Stimulated activated naive B cell treated with anti-CD40 and anti-IgM and Interleukin-4, amounts not matched to agents 10 μg/mL and 1 μg/mL and 100 μg/mL, for 72 hours (primary cell): ENCODE data around the gene MOCOS.

Source experiments
- ATAC-seq, 2 donors: fragments of 150-1000 bp; cut with Tn5 transposase; replicated peaks; 2 replicates each; pipeline ENCODE4 v1.10.0; 2021; ENCODE audit warnings: moderate library complexity in 1 of 2
- DNase-seq: peaks from one replicate; pipeline ENCODE4 v3.0.0; 2021
- H3K27ac Mint-ChIP-seq: one replicate; pipeline ENCODE4 v1.8.0; 2022; ENCODE audit warnings: mild to moderate bottlenecking, mixed read lengths
- H3K27me3 Mint-ChIP-seq, 2 donors: one replicate each; pipeline ENCODE4 v1.8.0; 2022; ENCODE audit warnings: mixed read lengths in 2 of 2
- H3K36me3 Mint-ChIP-seq, 2 donors: one replicate each; pipeline ENCODE4 v1.8.0; 2022; ENCODE audit warnings: mixed read lengths in 2 of 2, mild to moderate bottlenecking in 1 of 2
- H3K4me1 Mint-ChIP-seq, 2 donors: one replicate each; pipeline ENCODE4 v1.8.0; 2022; ENCODE audit warnings: mixed read lengths in 2 of 2, mild to moderate bottlenecking in 1 of 2
- H3K4me3 Mint-ChIP-seq, 2 donors: one replicate each; pipeline ENCODE4 v1.8.0; 2022; ENCODE audit warnings: mild to moderate bottlenecking in 2 of 2, mixed read lengths in 2 of 2, moderate library complexity in 1 of 2
- H3K9me3 Mint-ChIP-seq, 2 donors: one replicate each; pipeline ENCODE4 v1.8.0; 2022; ENCODE audit warnings: mixed read lengths in 2 of 2, mild to moderate bottlenecking in 1 of 2

MOCOS gene

DNA sequence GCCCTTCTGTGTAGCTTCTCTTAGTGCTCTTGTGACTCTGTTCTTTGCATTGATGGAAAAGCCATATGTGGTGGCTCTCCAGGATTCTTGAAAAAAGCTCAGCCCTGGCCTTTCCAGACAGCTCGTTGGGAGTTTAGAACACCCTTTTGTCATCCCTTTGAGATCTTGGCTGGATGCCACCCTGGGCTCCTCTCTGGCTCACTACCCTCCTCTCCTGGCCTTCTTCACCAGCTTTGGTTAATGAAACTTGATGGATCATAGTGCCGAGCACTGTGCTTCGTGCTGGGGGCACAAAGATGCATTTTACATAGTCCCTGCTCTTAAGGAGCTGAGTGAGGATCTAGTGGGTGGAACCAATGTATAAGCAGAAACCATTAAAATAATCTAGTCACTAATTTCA lies 94.6 kb downstream of the MOCOS start:
- Mint-ChIP-seq H3K9me3 (no peaks in the 10 kb centered on the region), H3K4me1 (no peaks in the 10 kb centered on the region), H3K36me3 (no peaks in the 10 kb centered on the region), H3K27me3 (peaks cover 11 to 16% of the 10 kb centered on the region in 2 donors), H3K27ac (no peak overlapping the region), H3K4me3 (no peak overlapping the region)
- ATAC-seq (no peak), DNase-seq (no peak)

DNA sequence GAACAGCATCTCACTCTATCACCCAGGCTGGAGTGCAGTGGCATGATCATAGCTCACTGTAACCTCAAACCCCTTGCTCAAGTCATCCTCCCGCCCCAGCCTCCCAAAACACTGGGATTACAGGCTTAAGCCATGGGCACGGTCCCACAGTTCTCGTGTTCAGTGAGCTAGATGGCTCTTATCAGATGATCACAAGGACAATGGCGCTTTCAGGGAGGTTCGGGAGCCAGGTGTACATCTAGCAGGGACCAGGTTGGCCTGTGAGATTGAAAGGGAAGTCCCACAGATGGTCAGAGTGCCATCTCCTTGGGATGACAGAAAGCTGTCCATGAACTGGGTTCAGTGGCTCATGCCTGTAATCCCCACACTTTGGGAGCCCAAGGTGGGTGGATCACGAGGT lies 96.2 kb downstream of the MOCOS start:
- H3K36me3 Mint-ChIP-seq, result no peaks in the 10 kb centered on the region
- H3K4me1 Mint-ChIP-seq, result no peaks in the 10 kb centered on the region

DNA sequence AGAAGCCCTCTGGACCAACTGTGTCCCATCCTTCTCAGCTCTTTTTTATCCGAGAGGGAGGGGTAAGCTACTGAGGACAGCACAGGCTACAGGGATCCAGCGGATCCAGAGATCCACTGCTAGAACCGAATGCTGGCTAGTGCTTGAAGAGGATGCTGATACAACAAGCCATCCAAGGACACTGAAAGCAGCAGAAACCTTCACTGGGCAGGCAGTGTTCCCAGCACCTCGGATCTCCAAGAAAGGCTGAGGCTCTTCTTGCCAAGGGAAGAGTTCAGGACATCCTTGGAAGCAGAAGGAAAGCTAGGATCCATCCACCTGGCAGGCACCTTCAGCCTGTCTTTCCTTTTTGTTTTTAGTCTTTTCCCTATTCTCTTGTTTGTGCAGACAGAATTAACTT lies 97.0 kb downstream of the MOCOS start:
- no peaks in the 10 kb centered on the region for H3K4me1 Mint-ChIP-seq
- DNase-seq, result no peak
- H3K36me3 Mint-ChIP-seq, result no peaks in the 10 kb centered on the region
- H3K9me3 Mint-ChIP-seq, result peaks cover 3 to 7% of the 10 kb centered on the region in 2 donors
- no peak overlapping the region for H3K27ac Mint-ChIP-seq
- no peak overlapping the region for H3K4me3 Mint-ChIP-seq
- H3K27me3 Mint-ChIP-seq, result peaks cover 23 to 25% of the 10 kb centered on the region in 2 donors
- ATAC-seq, result no peak

More for the DNA sequence above, 96.2 kb downstream of the MOCOS start:
- Mint-ChIP-seq H3K27ac (no peak overlapping the region), H3K27me3 (peaks cover 19% of the 10 kb centered on the region in 2 donors), H3K9me3 (peaks cover 0 to 3% of the 10 kb centered on the region in 2 donors), H3K4me3 (no peak overlapping the region)
- ATAC-seq (no peak), DNase-seq (no peak)

DNA sequence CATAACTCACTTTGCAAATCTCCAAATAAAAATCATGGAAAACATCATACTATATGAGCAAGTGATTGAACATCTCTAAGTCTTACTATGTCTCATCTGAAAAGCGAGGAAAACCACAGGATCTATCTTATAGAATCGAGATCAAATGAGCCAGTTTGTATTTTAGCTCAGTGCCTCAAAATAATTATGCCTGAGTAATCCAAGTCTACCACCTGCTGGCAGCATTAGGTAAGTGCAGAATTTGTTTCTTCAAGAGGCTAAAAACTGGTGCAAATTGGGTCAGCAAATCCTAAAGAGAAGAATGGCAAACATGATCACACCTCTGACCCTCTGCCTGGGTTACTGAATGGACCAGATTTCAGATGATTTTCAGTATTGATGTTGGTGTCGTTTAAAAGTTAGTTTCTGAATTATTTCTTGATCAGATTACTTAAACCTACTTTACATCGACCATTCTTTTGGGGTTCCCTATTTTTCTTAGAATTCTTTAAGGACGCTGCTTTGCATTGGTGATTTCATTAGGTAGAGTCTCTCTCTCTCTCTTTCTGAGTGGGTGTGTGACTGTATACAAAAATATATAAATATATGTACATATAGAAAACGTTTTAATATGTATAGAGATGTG lies 97.5 kb downstream of the MOCOS start:
- ATAC-seq, result peak; percentile 34 to 43
- H3K4me1 Mint-ChIP-seq, result no peaks in the 10 kb centered on the region

DNA sequence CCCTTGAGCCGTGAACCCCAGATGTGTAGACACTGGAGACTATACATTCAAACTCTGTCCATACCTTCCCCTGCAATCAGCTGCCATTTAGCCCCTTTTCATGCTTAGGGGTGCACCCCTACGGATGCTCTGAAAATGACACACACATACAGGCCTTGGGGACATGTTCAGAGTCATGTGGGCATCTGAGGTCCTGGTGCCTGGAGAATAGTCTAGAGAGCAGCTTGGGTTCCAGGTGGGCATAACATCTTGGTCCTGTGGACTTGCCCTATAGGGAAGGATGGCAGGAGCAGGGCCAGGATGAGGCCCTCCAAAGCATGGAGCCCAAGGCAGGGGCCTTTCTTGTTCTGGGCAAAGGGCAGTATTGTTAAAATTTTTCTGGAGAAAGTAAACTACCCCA lies 100.4 kb downstream of the MOCOS start:
- Mint-ChIP-seq H3K9me3 (peaks cover 3 to 7% of the 10 kb centered on the region in 2 donors), H3K36me3 (no peaks in the 10 kb centered on the region), H3K27me3 (peaks cover 26 to 27% of the 10 kb centered on the region in 2 donors), H3K4me1 (no peaks in the 10 kb centered on the region), H3K4me3 (no peak overlapping the region), H3K27ac (no peak overlapping the region)
- DNase-seq (no peak), ATAC-seq (no peak)

More for the DNA sequence above, 97.5 kb downstream of the MOCOS start:
- Mint-ChIP-seq H3K36me3 (no peaks in the 10 kb centered on the region), H3K27ac (no peak overlapping the region), H3K4me3 (no peak overlapping the region), H3K9me3 (peaks cover 3 to 7% of the 10 kb centered on the region in 2 donors), H3K27me3 (peaks cover 23 to 28% of the 10 kb centered on the region in 2 donors)
- DNase-seq, result peak; percentile 17

DNA sequence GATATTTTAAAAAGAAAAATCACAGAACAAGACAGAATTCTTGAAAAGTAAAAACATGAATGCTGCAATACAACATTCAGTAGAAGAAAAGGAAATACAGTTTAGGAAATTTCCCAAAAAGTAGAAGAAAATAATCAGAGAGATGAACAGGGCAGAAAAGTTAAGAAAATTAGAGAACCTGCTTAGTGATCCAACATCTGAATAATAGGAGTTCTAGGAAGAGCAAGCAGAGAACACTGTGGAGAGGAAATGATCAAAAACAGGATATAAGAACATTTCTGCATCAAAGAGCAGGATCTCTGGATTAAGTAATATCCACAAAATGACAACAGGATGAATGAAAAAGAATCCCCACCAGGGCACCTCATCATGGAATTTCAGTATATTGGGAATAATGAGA lies 101.4 kb downstream of the MOCOS start:
- Mint-ChIP-seq H3K9me3 (peaks cover 3 to 7% of the 10 kb centered on the region in 2 donors), H3K4me3 (no peak overlapping the region), H3K36me3 (no peaks in the 10 kb centered on the region), H3K27ac (no peak overlapping the region), H3K4me1 (no peaks in the 10 kb centered on the region), H3K27me3 (peaks cover 26 to 27% of the 10 kb centered on the region in 2 donors)
- no peak for DNase-seq
- ATAC-seq, result no peak

DNA sequence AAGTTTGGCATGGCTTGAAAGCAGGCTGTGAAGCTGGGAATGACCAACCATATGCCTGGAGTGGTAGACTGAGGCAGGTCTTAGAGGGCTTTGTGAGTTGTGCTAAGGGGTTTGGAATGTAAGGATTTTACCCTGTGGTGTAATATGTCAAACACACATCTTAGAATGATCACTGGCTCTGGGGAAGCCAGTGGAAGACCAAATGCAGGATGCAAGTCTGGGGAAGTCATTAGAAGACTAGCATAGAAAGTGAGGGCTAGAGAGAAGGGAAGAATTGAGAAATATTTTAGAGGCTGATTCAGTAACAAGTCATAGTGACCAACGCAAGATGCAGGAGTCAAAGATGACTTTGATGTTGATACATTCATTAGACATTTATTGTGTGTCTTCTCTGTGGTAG lies 106.7 kb downstream of the MOCOS start:
- ATAC-seq (no peak), DNase-seq (no peak)
- Mint-ChIP-seq H3K9me3 (no peaks in the 10 kb centered on the region), H3K27me3 (peaks cover 12 to 20% of the 10 kb centered on the region in 2 donors), H3K4me1 (no peaks in the 10 kb centered on the region), H3K36me3 (no peaks in the 10 kb centered on the region), H3K4me3 (no peak overlapping the region), H3K27ac (no peak overlapping the region)

DNA sequence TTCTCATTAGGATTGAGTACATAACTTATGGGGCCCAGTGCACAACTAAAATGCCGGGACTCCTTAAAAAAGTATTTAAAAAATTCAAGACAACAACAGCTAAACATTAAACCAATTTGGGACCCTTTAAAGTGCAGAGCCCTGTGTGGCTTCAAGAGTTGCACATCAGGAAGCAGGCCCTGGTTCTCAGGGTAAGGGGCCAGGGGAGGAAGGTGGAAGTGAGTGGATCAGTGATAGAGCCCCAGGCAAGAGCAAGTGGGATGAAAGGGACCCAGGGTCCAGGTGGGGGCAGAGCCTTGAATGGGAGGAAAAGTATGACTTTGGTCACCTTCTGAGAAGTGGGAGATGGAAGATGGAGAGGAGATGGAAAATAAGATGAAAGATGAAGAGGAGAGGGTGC lies 107.9 kb downstream of the MOCOS start:
- no peak overlapping the region for H3K27ac Mint-ChIP-seq
- no peaks in the 10 kb centered on the region for H3K9me3 Mint-ChIP-seq
- no peak for DNase-seq
- H3K4me1 Mint-ChIP-seq, result no peaks in the 10 kb centered on the region
- H3K4me3 Mint-ChIP-seq, result no peak overlapping the region
- peaks cover 22 to 23% of the 10 kb centered on the region in 2 donors for H3K27me3 Mint-ChIP-seq
- no peak for ATAC-seq
- no peaks in the 10 kb centered on the region for H3K36me3 Mint-ChIP-seq

DNA sequence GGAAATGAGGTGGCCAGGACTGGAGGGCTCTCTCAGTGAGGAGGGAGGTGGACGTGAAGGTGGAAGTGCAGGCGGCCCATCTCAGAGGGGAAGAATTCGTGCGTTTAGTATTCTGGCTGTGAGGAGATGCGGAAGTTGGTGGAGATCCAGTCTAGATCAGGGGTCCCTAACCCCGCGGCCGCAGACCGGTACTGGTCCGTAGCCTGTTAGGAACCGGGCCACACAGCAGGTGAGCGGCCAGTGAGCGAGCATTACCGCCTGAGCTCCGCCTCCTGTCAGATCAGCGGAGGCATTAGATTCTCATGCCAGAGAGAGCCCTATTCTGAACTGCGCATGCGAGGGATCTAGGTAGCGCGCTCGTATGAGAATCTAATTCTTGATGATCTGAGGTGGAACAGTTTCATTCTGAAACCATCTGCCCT lies 108.6 kb downstream of the MOCOS start:
- peaks cover 28 to 30% of the 10 kb centered on the region in 2 donors for H3K27me3 Mint-ChIP-seq
- H3K27ac Mint-ChIP-seq, result no peak overlapping the region
- no peak for DNase-seq
- H3K4me1 Mint-ChIP-seq, result no peaks in the 10 kb centered on the region
- no peak overlapping the region for H3K4me3 Mint-ChIP-seq
- H3K36me3 Mint-ChIP-seq, result no peaks in the 10 kb centered on the region
- ATAC-seq, result no peak
- no peaks in the 10 kb centered on the region for H3K9me3 Mint-ChIP-seq

DNA sequence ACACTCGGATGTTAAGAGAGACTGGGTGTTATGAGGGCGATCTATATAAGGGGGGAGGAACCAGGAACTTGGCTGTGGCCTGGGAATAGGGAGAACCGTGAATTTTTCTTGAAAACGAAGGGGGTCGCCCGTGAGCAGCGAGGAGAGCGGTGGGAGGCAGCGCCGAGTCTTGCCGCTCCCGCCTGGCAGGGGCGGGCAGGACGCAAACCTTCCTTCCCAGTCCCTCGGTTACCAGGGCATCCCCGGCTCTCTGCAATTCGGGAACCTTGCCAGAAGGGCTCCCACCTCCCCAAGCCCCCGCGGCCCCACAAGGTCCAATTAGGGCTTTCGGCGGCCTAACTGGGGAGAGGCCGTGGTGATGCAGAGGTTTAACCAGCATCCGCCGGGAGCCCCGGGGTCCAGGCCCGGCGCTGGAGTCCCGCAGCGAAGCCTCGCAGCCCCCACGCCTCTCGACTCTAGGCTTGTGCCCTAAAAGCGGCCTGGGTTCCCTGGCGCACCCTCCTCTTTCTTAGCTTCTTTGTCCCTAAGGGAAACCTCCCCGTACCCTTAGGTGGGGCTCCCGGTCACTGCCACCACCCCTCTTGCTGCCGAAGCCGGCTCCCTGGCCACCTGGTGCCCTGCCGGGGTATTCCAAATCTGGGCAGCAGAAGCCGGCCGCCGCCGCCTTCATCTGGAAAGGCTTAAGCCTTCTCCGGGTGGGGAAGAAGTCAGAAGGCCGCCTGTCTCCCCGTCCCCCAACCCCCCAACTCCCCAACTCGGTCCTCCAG lies 109.5 kb downstream of the MOCOS start:
- Mint-ChIP-seq H3K27ac (no peak overlapping the region), H3K4me1 (no peaks in the 10 kb centered on the region), H3K36me3 (no peaks in the 10 kb centered on the region), H3K27me3 (peaks cover 21 to 26% of the 10 kb centered on the region in 2 donors), H3K9me3 (no peaks in the 10 kb centered on the region), H3K4me3 (peak overlapping the region in 1 of 2 donors; percentile 59)
- ATAC-seq (peak; percentile 26 to 42), DNase-seq (no peak)

DNA sequence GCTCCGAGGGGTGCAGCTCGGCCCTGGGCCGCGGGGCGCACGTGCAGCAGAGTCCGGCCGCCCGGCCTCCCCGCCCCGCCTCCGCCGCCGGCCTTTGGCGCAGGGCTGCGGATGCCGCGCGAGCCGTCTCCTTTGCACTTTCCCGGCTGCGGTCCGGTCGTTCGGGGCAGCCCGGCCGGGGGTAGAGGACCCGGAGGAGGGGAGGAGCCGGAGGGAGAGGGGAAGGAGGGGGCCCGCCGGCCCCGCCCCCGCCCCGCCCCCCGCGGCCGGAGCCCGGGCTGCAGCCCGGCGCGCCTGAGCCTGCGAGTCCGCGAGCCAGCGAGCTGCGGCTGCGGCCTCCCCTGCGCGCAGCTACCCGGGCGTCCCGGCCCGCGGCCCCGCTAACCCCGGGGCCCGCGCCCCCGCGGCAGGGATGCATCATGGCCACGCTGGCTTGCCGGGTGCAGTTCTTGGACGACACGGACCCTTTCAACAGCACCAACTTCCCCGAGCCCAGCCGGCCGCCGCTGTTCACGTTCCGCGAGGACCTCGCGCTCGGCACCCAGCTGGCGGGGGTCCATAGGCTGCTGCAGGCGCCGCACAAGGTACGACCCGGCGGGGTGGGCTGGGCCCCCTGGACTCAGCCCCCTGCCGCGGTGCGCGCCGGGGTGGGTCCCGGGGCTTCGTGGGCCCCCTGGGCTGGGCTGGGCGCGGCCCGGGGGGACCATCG lies 110.3 kb downstream of the MOCOS start, which contains the start of gene FHOD3:
Gene FHOD3 (plus strand): TSS at position 297 of the 709 bp plus-strand sequence. CDS start 123 bp downstream, at position 420.
- peak; percentile 4 for DNase-seq
- H3K4me1 Mint-ChIP-seq, result no peaks in the 10 kb centered on the region
- peak within 1 kb of the TSS; percentile 17 to 59 for H3K4me3 Mint-ChIP-seq
- H3K9me3 Mint-ChIP-seq, result no peaks in the 10 kb centered on the region
- no peak within 1 kb of the TSS for H3K27ac Mint-ChIP-seq
- no peaks in the 10 kb centered on the region for H3K36me3 Mint-ChIP-seq
- peaks cover 21 to 31% of the 10 kb centered on the region in 2 donors for H3K27me3 Mint-ChIP-seq
- ATAC-seq, result peak; percentile 61 to 71

DNA sequence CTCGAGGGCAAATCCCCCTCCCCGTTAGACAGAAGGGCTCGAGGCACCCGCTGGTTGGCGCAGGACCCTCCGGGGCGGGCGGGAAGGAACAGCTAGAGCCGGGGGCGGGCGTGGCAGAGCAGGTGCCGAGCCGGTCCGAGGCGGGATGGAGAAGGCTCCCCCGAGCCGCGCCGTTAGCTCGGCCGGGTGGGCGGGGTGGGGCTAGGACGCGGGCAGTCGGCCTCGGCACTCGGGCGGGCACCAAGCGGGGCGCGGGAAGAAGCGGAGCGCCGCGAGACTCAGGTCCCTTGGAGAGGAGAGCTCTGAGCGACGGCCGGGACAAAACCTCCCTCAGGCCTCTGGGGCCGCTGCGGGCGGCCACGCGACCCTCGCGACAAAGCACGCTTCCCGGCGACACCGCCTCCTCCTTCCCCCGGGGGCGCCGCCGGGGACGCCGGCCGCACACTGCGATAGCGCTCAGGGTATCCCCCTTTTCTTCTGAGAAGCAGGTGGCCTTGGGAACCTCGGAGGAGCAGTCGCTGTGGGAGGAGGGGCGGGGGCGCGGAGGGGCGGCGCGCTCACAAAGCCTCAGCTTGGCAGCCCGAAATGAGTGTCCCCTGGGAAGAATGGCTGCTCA lies 110.9 kb downstream of the MOCOS start:
- DNase-seq (no peak), ATAC-seq (peak; percentile 28 to 43)
- Mint-ChIP-seq H3K9me3 (no peaks in the 10 kb centered on the region), H3K27me3 (peaks cover 25 to 38% of the 10 kb centered on the region in 2 donors), H3K4me3 (peak overlapping the region in 1 of 2 donors; percentile 17), H3K27ac (no peak overlapping the region), H3K36me3 (no peaks in the 10 kb centered on the region), H3K4me1 (no peaks in the 10 kb centered on the region)

DNA sequence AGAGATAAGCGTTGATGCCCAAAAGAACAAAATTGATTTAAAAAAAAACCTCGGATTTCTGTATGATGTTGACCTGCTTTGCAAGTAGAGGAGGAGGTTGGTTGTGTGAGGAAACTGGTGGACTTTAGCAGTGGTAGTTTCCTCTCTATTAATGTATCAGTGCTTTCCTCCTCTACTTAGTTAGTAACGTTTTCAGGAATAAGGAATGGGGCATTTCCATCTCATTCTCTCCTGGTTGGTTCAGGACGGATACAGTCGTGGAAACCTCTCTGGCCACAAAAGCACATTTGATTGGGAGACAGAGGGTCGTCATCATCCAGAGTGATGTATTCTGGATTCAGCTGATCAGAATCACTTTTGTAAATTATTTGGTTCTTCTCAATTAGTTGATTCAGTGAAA lies 111.7 kb downstream of the MOCOS start:
- H3K4me3 Mint-ChIP-seq, result no peak overlapping the region
- DNase-seq (no peak), ATAC-seq (no peak)
- H3K27me3 Mint-ChIP-seq, result peaks cover 33 to 46% of the 10 kb centered on the region in 2 donors
- no peaks in the 10 kb centered on the region for H3K36me3 Mint-ChIP-seq
- no peaks in the 10 kb centered on the region for H3K9me3 Mint-ChIP-seq
- H3K27ac Mint-ChIP-seq, result no peak overlapping the region
- H3K4me1 Mint-ChIP-seq, result no peaks in the 10 kb centered on the region

DNA sequence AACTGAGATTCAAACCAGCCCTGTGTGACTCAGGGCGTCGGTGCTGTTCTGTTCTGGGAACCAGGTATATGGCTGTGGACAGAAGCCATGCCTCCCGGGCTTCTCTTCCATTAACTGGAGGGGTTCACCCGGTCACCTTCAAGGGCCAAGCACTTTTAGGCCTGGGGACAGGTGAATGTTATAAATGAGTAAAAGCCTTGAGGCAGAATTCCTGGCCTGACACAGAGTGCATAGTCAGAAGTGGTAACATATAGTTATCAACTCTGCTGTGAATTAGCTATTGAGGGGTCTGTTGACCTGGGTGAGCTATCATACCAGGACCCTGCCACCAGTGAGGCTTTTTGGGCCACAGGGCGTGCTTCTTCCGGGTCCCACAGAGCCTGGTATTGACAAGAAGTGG lies 112.9 kb downstream of the MOCOS start:
- no peak for DNase-seq
- ATAC-seq, result no peak
- Mint-ChIP-seq H3K4me1 (no peaks in the 10 kb centered on the region), H3K4me3 (no peak overlapping the region), H3K27ac (no peak overlapping the region), H3K27me3 (peaks cover 33 to 57% of the 10 kb centered on the region in 2 donors), H3K36me3 (no peaks in the 10 kb centered on the region), H3K9me3 (no peaks in the 10 kb centered on the region)
